Hepatocyte (in vitro differentiated cells): ENCODE measurements around the gene NSMF. TPM values are rescaled to one million over a fixed set of nuclear protein-coding genes. Genes with fewer than 3 reads are reported as not detected.

Source experiments
- DNase-seq: peaks from one replicate; pipeline ENCODE4 v3.0.0-alpha.2; 2016; ENCODE audit warnings: low spot score
- H2AFZ ChIP-seq: fragments of 200-600 bp; sonication (generic); 2 replicates; pipeline ENCODE4 v1.6.0; 2016; ENCODE audit warnings: antibody characterized with exemption, mild to moderate bottlenecking
- H3K27ac ChIP-seq: fragments of 200-600 bp; sonication (generic); 2 replicates; pipeline ENCODE4 v1.5.1; 2016; ENCODE audit warnings: mild to moderate bottlenecking
- H3K27me3 ChIP-seq: fragments of 200-600 bp; sonication (generic); 2 replicates; pipeline ENCODE4 v1.6.1; 2016
- H3K36me3 ChIP-seq: fragments of 200-600 bp; sonication (generic); replicated peaks from 2 replicates; pipeline ENCODE4 v1.5.1; 2016; ENCODE audit warnings: low read depth; ENCODE audit not compliant: insufficient read depth
- H3K4me1 ChIP-seq: fragments of 200-600 bp; sonication (generic); 2 replicates; pipeline ENCODE4 v1.5.1; 2016; ENCODE audit warnings: mild to moderate bottlenecking, moderate library complexity; ENCODE audit not compliant: insufficient read depth
- H3K4me2 ChIP-seq: fragments of 200-600 bp; sonication (generic); 2 replicates; pipeline ENCODE4 v1.6.0; 2016
- H3K4me3 ChIP-seq: fragments of 200-600 bp; sonication (generic); 2 replicates; pipeline ENCODE4 v1.5.1; 2016; ENCODE audit warnings: mild to moderate bottlenecking
- H3K79me2 ChIP-seq: fragments of 200-600 bp; sonication (generic); 2 replicates; pipeline ENCODE4 v1.6.0; 2017; ENCODE audit warnings: mild to moderate bottlenecking
- H3K9me2 ChIP-seq: fragments of 200-600 bp; sonication (generic); replicated peaks from 2 replicates; pipeline ENCODE4 v1.6.0; 2017; ENCODE audit warnings: mild to moderate bottlenecking; ENCODE audit not compliant: insufficient read depth
- H3K9me3 ChIP-seq: fragments of 200-600 bp; sonication (generic); 2 replicates; pipeline ENCODE4 v1.5.1; 2016; ENCODE audit warnings: low read depth, mild to moderate bottlenecking
- H4K20me1 ChIP-seq: fragments of 200-600 bp; sonication (generic); 2 replicates; pipeline ENCODE4 v1.6.0; 2016; ENCODE audit warnings: mild to moderate bottlenecking; ENCODE audit not compliant: insufficient read depth, poor library complexity, severe bottlenecking
- CTCF ChIP-seq: fragments of 200-600 bp; sonication (generic); IDR thresholded peaks from 2 replicates; pipeline ENCODE4 v1.5.1; 2016; ENCODE audit warnings: antibody characterized with exemption, mild to moderate bottlenecking; ENCODE audit not compliant: poor library complexity
- EZH2 ChIP-seq: fragments of 200-600 bp; sonication (generic); IDR thresholded peaks from 2 replicates; pipeline ENCODE4 v1.6.1; 2016; ENCODE audit warnings: antibody characterized with exemption, mild to moderate bottlenecking, borderline replicate concordance
- EZH2phosphoT487 ChIP-seq: fragments of 200-600 bp; sonication (generic); IDR thresholded peaks from one replicate; pipeline ENCODE4 v1.6.1; 2018; ENCODE audit warnings: antibody characterized with exemption, mild to moderate bottlenecking, low read depth, moderate library complexity; ENCODE audit not compliant: unreplicated experiment, severe bottlenecking
- WGBS: methylation state at CpG from one replicate; pipeline ENCODE4 v1.1.6; 2016; ENCODE audit warnings: low lambda C conversion rate; ENCODE audit errors: missing lambda C conversion rate; 5-methylcytosine and 5-hydroxymethylcytosine counted together
- polyA plus RNA-seq: library from polyadenylated mRNA; unstranded; fragments of >200 nt; fragmentation: Nextera tagmentation; extraction: Ambion mirVana; gene quantifications from 2 replicates; pipeline ENCODE4 v1.2.1, GENCODE V29; 2016
- total RNA-seq: library from RNA; depleted of rRNA; stranded (reverse); fragments of >200 nt; gene quantifications from 2 replicates; pipeline ENCODE4 v1.2.3, GENCODE V29; 2014

Gene NSMF
- total and polyA plus RNA-seq, 2 experiments from 2014 or later, result 39.5 to 51.6 TPM

DNA sequence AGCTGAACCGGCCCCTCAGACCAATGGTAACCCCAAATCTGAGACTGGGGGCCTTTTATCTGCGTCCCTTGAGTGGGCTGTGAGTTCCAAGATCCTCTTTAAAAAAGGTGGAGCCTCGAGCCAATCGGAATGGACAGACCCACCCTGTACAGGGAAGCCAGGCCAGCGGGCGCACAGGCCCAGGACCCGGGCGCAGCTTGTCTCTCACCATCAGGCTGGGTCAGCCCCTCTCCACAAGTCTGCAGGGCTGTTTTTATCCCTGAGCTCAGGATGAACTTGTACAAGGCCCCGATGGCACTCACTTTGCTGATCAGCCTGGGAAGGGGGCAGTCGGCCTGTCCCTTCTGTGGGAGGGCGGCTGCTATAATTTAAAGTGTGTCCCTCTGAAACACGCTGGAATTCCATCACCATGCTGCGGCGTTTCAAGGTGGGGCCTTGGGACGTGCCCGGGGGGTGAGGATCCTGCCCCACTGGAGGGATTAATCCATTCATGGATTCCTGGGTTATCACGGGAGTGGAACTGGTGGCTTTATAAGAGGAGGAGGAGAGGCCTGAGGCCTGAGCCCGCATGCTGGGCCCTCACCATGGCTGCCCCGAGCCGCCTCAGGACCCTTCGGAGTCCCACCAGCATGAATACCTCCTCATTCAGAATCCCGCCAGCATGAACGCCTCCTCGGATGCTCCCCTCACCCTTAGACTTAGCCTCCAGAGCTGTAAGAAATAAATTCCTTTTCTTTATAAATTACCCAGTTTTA is 50.3 kb downstream of the NSMF start:
- Histone ChIP-seq H3K4me2 (no peak overlapping the region), H3K36me3 (no peaks in the 10 kb centered on the region), H2AFZ (no peak overlapping the region), H3K27ac (no peak overlapping the region), H3K79me2 (peaks cover 14% of the 10 kb centered on the region), H3K4me3 (no peak overlapping the region), H3K9me3 (no peaks in the 10 kb centered on the region), H3K4me1 (peaks cover 7% of the 10 kb centered on the region), H3K9me2 (no peaks in the 10 kb centered on the region), H3K27me3 (no peaks in the 10 kb centered on the region), H4K20me1 (peaks cover 3% of the 10 kb centered on the region)
- WGBS, result 96% methylated on average over 24 of the region's 24 CpGs
- TF ChIP-seq EZH2 (no peak), EZH2phosphoT487 (no peak), CTCF (no peak)
- DNase-seq, result no peak

DNA sequence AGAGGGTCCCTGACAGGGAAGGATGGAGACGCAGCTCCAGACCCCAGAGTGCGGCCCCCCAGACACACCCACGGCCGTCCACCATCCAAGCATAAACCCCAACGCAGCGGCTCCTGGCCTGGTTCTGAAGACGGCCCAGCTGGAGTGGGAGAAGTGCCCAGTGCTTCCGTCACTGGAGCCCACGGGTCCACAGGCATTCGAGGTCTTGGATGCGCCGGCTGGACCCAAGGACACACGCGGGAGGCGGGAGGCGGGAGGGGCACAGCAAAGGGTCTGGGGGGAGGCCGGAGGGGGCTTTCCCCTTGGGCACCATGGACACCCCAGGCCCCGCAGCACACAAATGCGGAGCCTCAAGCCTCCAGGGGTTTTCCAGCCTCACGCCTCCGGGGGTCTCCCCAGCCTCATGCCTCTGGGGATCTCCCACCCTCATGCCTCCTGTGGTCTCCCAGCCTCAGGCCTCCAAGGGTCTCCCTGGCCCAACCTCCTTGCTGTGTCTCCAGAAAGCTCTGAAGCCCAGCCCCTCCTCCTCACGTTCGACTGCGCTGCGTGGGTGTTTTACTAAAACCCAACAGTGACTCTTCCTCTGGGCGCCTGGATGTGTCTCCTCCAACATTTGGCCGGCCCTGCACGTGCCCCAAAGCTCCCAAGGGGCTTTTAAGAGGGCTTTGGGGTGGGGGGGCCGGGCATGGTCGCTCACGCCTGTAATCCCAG is 51.4 kb downstream of the NSMF start:
- Histone ChIP-seq H3K4me1 (peaks cover 7% of the 10 kb centered on the region), H3K9me2 (no peaks in the 10 kb centered on the region), H3K4me2 (peak overlapping the region; percentile 98), H3K4me3 (no peak overlapping the region), H3K9me3 (no peaks in the 10 kb centered on the region), H3K79me2 (peaks cover 11% of the 10 kb centered on the region), H3K27me3 (no peaks in the 10 kb centered on the region), H3K36me3 (no peaks in the 10 kb centered on the region), H3K27ac (no peak overlapping the region), H2AFZ (no peak overlapping the region), H4K20me1 (peaks cover 3% of the 10 kb centered on the region)
- WGBS, result 83% methylated on average over 30 of the region's 31 CpGs
- DNase-seq, result no peak
- TF ChIP-seq CTCF, result no peak
- TF ChIP-seq EZH2, result no peak
- no peak for TF ChIP-seq EZH2phosphoT487

GRCh38 chr9:137406876-137407589 is 52.1 kb downstream of the NSMF start:
- H2AFZ ChIP-seq, result peak overlapping the region; percentile 54
- H4K20me1 ChIP-seq, result peaks cover 3% of the 10 kb centered on the region
- H3K27ac ChIP-seq, result peak overlapping the region; percentile 43
- whole genome bisulfite sequencing, result 5% methylated on average over 30 of the region's 63 CpGs
- H3K9me3 ChIP-seq, result no peaks in the 10 kb centered on the region
- peak; percentile 68 for TF ChIP-seq CTCF
- TF ChIP-seq EZH2, result no peak
- H3K36me3 ChIP-seq, result no peaks in the 10 kb centered on the region
- H3K4me1 ChIP-seq, result peaks cover 7% of the 10 kb centered on the region
- peak overlapping the region; percentile 98 for H3K4me2 ChIP-seq
- H3K27me3 ChIP-seq, result no peaks in the 10 kb centered on the region
- DNase-seq, result peak; percentile 91
- no peaks in the 10 kb centered on the region for H3K9me2 ChIP-seq
- H3K79me2 ChIP-seq, result peaks cover 5% of the 10 kb centered on the region
- H3K4me3 ChIP-seq, result peak overlapping the region; percentile 29
